Panc1 (cell line): Measurements from ENCODE around the gene SNRNP40. TPM values are rescaled to one million over a fixed set of nuclear protein-coding genes. Genes with fewer than 3 reads are reported as not detected.

Experiments used
- ATAC-seq: fragments of 200-7000 bp; cut with Tn5 transposase; 2 replicates; pipeline ENCODE4 v1.9.1; 2020; ENCODE audit warnings: mild to moderate bottlenecking, moderate library complexity
- BruUV-seq: library from RNA; stranded (reverse); fragments of 400-500 nt; replicated peaks from 2 replicates; lab custom pipeline; 2021; lab: Mats Ljungman, UMichigan
- CTCF ChIA-PET: fragments of 300-600 bp; sonication (Branson Sonifier 250); formaldehyde crosslinking; loops from one replicate; lab custom pipeline; 2022; ENCODE audit warnings: antibody characterized with exemption; lab: Charles Lee
- POLR2A ChIA-PET: fragments of 300-600 bp; sonication (Branson Sonifier 250); formaldehyde crosslinking; loops from one replicate; lab custom pipeline; 2022; ENCODE audit warnings: antibody characterized with exemption; lab: Charles Lee
- DNase-seq: peaks from one replicate; pipeline ENCODE4 v3.0.0-alpha.2; 2010; ENCODE audit warnings: low read depth, low spot score
- H3K27ac ChIP-seq: 2 replicates; pipeline ENCODE4 v1.5.1; 2011; ENCODE audit warnings: mild to moderate bottlenecking, low read length, inconsistent platforms
- H3K27me3 ChIP-seq: fragments of 200-500 bp; sonication (Bioruptor generic); 2 replicates; pipeline ENCODE4 v1.6.0; 2014; ENCODE audit warnings: low read length, inconsistent platforms; ENCODE audit not compliant: control insufficient read depth, insufficient read depth
- H3K36me3 ChIP-seq: fragments of 200-500 bp; sonication (Bioruptor generic); 2 replicates; pipeline ENCODE4 v1.5.1; 2014; ENCODE audit warnings: inconsistent platforms, mild to moderate bottlenecking, low read length, moderate library complexity; ENCODE audit not compliant: control insufficient read depth, insufficient read depth
- H3K4me1 ChIP-seq: 2 replicates; pipeline ENCODE4 v1.5.1; 2011; ENCODE audit warnings: inconsistent platforms, mild to moderate bottlenecking, low read length, moderate library complexity; ENCODE audit not compliant: control insufficient read depth, insufficient read depth
- H3K4me3 ChIP-seq, 2 experiments: 2 replicates each; pipeline ENCODE4 v1.5.1; 2011 to 2012; ENCODE audit warnings: low read depth in 2 of 2, low read length in 2 of 2, mild to moderate bottlenecking in 2 of 2, inconsistent platforms in 1 of 2, moderate library complexity in 1 of 2
- H3K9me3 ChIP-seq: fragments of 200-500 bp; sonication (Bioruptor generic); 2 replicates; pipeline ENCODE4 v1.5.1; 2014; ENCODE audit warnings: low read depth, mild to moderate bottlenecking, inconsistent platforms, low read length, moderate library complexity; ENCODE audit not compliant: control insufficient read depth, insufficient read depth
- CTCF ChIP-seq: fragments of 450-650 bp; IDR thresholded peaks from 2 replicates; pipeline ENCODE4 v1.5.1; 2017; ENCODE audit warnings: mild to moderate bottlenecking
- POLR2AphosphoS5 ChIP-seq: IDR thresholded peaks from 2 replicates; pipeline ENCODE4 v1.6.1; 2012; ENCODE audit warnings: mild to moderate bottlenecking, low read depth, low read length, moderate library complexity
- REST ChIP-seq, 2 experiments: IDR thresholded peaks; 2 replicates each; pipeline ENCODE4 v1.6.1; 2011 to 2012; ENCODE audit warnings: low read depth in 2 of 2, control low read depth in 1 of 2, low read length in 1 of 2, mild to moderate bottlenecking in 1 of 2, moderate library complexity in 1 of 2; ENCODE audit not compliant: insufficient read depth in 1 of 2
- SIN3A ChIP-seq: IDR thresholded peaks from 2 replicates; pipeline ENCODE4 v1.6.1; 2012; ENCODE audit warnings: low read depth, mild to moderate bottlenecking, low read length, moderate library complexity, borderline replicate concordance; ENCODE audit not compliant: insufficient read depth
- TCF7L2 ChIP-seq: IDR thresholded peaks from 2 replicates; pipeline ENCODE4 v1.6.1; 2011; ENCODE audit warnings: mild to moderate bottlenecking, low read depth, low read length, inconsistent platforms
- in situ Hi-C: cut with HindIII; loops from 2 replicates; pipeline ENCODE4 v1.10.0; 2016; ENCODE audit warnings: low sequenced_read_pairs, low pct_unique_long_range_greater_than_20kb
- intact Hi-C: fragments of 100-400 bp; cut with micrococcal nuclease; formaldehyde crosslinking; loops from one replicate; pipeline ENCODE4 v1.10.0; 2022; ENCODE audit not compliant: unreplicated experiment
- total RNA-seq: library from RNA; stranded (reverse); gene quantifications from one replicate; pipeline ENCODE4 v1.2.1, GENCODE V29; 2021; ENCODE audit not compliant: unreplicated experiment

SNRNP40 gene
- total RNA-seq, 1 experiment from 2014 or later = 99.3 TPM

- no peaks in the 10 kb centered on the region for H3K27me3 ChIP-seq
- in situ Hi-C loops = no loop called here
- H3K4me3 ChIP-seq = no peak overlapping the region
- ATAC-seq (no peak), DNase-seq (no peak)
- BruUV-seq = no TSS peak
- intact Hi-C loops = no loop called here
- ChIA-PET POLR2A (no interaction called here), CTCF (interaction anchor here (0.7 kb wide), 1 partner anchor 52 kb away, joined by 3 read pairs; no protein-coding TSS in a partner anchor)
- TF ChIP-seq SIN3A (no peak), POLR2AphosphoS5 (no peak), TCF7L2 (no peak), CTCF (no peak), REST (IDR thresholded peaks at IDR 0.05; ENCODE audit: insufficient read depth in 1 of 2, low read depth in 2 of 2, low read length in 1 of 2) (no peak)
- H3K4me1 ChIP-seq = no peaks in the 10 kb centered on the region; the same call in 1 of the 2 replicates
- H3K27ac ChIP-seq = no peak overlapping the region
- H3K9me3 ChIP-seq = no peaks in the 10 kb centered on the region
- no peaks in the 10 kb centered on the region for H3K36me3 ChIP-seq
These were observed 75.5 kb downstream of the SNRNP40 start for GRCh38 chr1:31221072-31221471.

GRCh38 chr1:31219489-31219888 lies 77.1 kb downstream of the SNRNP40 start:
- Histone ChIP-seq H3K27ac (no peak overlapping the region), H3K4me3 (no peak overlapping the region), H3K36me3 (no peaks in the 10 kb centered on the region), H3K9me3 (no peaks in the 10 kb centered on the region), H3K4me1 (no peaks in the 10 kb centered on the region; the same call in 1 of the 2 replicates), H3K27me3 (no peaks in the 10 kb centered on the region)
- ChIA-PET CTCF (interaction anchor here (0.6 kb wide), 1 partner anchor 11 kb away, joined by 3 read pairs; no protein-coding TSS in a partner anchor), POLR2A (no interaction called here)
- BruUV-seq = no TSS peak
- TF ChIP-seq POLR2AphosphoS5 = no peak
- intact Hi-C loops (no loop called here), in situ Hi-C loops (no loop called here)
- DNase-seq = no peak
- no peak for ATAC-seq

- Histone ChIP-seq H3K4me1 (no peaks in the 10 kb centered on the region), H3K9me3 (no peaks in the 10 kb centered on the region), H3K36me3 (no peaks in the 10 kb centered on the region), H3K27ac (no peak overlapping the region), H3K4me3 (no peak overlapping the region), H3K27me3 (no peaks in the 10 kb centered on the region)
- DNase-seq (no peak), ATAC-seq (no peak)
- no peak for TF ChIP-seq CTCF
- POLR2A ChIA-PET = no interaction called here
- CTCF ChIA-PET = interaction anchor here (0.5 kb wide), 1 partner anchor 154 kb away, joined by 3 read pairs; no protein-coding TSS in a partner anchor
- in situ Hi-C loops = no loop called here
- intact Hi-C loops = no loop called here
- BruUV-seq = no TSS peak
These were observed 77.9 kb downstream of the SNRNP40 start for GRCh38 chr1:31218705-31219104.
